ENCODE results near the gene DUS3L. TPM values are rescaled to one million over a fixed set of nuclear protein-coding genes. Genes with fewer than 3 reads are reported as not detected.

Gene DUS3L
- polyA plus RNA-seq, 1 donor (not counting 4 experiments of a cell fraction or from before 2014, with no cell fraction given), result 12.0 TPM

DNA sequence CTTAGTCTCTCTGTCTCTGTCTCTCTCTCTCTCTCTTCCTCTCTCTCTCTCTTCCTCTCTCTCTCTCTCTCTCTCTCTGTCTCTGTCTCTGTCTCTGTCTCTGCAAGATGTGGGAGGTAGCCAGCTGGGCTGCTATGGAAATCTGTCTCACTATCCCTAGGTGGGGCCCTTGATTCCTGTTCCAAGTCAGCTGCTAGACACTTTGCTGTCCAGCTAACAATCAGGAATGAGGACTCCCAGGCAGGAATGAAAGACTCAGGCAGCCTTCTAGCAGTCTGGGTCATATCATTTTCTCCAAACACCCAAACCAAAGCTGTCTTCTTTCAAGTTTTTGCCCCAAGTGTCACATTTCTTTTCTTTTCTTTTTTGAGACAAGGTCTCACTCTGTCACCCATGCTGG is 47.3 kb downstream of the DUS3L start:
- H2AFZ ChIP-seq (ENCODE audit: control insufficient read depth, low read length), result no peak overlapping the region
- H4K20me1 ChIP-seq (ENCODE audit: control insufficient read depth, extremely low read depth, insufficient read depth, low read length), result no peaks in the 10 kb centered on the region
- dilution Hi-C loops (cut with MboI; ENCODE audit: extremely low pct_ligation_motif_present, low sequenced_read_pairs), result no loop called here
- no peaks in the 10 kb centered on the region for H3K79me2 ChIP-seq (ENCODE audit: control insufficient read depth, insufficient read depth, low read length)
- no peak overlapping the region for H3K27ac ChIP-seq (ENCODE audit: control insufficient read depth, insufficient read depth, low read length)
- TF ChIP-seq CTCF (optimal IDR thresholded peaks at IDR 0.05 in 1 of 3, IDR thresholded peaks at IDR 0.05 in 1 of 3, conservative IDR thresholded peaks at IDR 0.05 in 1 of 3; ENCODE audit: extremely low read depth in 1 of 3, insufficient read depth in 2 of 3, low read length in 3 of 3) (no peak), EZH2 (IDR thresholded peaks at IDR 0.05; ENCODE audit: low read length) (no peak)
- H3K4me2 ChIP-seq (ENCODE audit: control insufficient read depth, extremely low read depth, insufficient read depth, low read depth, low read length), result no peak overlapping the region
- H3K9me3 ChIP-seq (ENCODE audit: control insufficient read depth, low read depth, low read length), result no peaks in the 10 kb centered on the region
- FAIRE-seq (no peak), DNase-seq (ENCODE audit: low read depth, low spot score) (no peak)
- H3K36me3 ChIP-seq (ENCODE audit: control insufficient read depth in 2 of 2, extremely low read depth in 1 of 2, insufficient read depth in 2 of 2, low read length in 2 of 2), result no peaks in the 10 kb centered on the region
- H3K9ac ChIP-seq (ENCODE audit: control insufficient read depth, extremely low read depth, insufficient read depth, low read length), result no peak overlapping the region
- H3K9me1 ChIP-seq (ENCODE audit: control insufficient read depth, extremely low read depth, insufficient read depth, low read length), result no peaks in the 10 kb centered on the region
- H3K27me3 ChIP-seq (ENCODE audit: control insufficient read depth, extremely low read depth, insufficient read depth, low read length), result peaks cover 6% of the 10 kb centered on the region
- H3K4me3 ChIP-seq (ENCODE audit: control insufficient read depth in 2 of 3, extremely low read depth in 1 of 3, insufficient read depth in 2 of 3, low read depth in 1 of 3, low read length in 3 of 3), result no peak overlapping the region
- no peaks in the 10 kb centered on the region for H3K4me1 ChIP-seq (ENCODE audit: control insufficient read depth, extremely low read depth, insufficient read depth, low read length)

- H4K20me1 ChIP-seq (ENCODE audit: control insufficient read depth, extremely low read depth, insufficient read depth, low read length), result no peaks in the 10 kb centered on the region
- H3K79me2 ChIP-seq (ENCODE audit: control insufficient read depth, insufficient read depth, low read length), result no peaks in the 10 kb centered on the region
- no peaks in the 10 kb centered on the region for H3K36me3 ChIP-seq (ENCODE audit: control insufficient read depth in 2 of 2, extremely low read depth in 1 of 2, insufficient read depth in 2 of 2, low read length in 2 of 2)
- no peaks in the 10 kb centered on the region for H3K9me1 ChIP-seq (ENCODE audit: control insufficient read depth, extremely low read depth, insufficient read depth, low read length)
- no peak overlapping the region for H2AFZ ChIP-seq (ENCODE audit: control insufficient read depth, low read length)
- no peak overlapping the region for H3K9ac ChIP-seq (ENCODE audit: control insufficient read depth, extremely low read depth, insufficient read depth, low read length)
- no peaks in the 10 kb centered on the region for H3K4me1 ChIP-seq (ENCODE audit: control insufficient read depth, extremely low read depth, insufficient read depth, low read length)
- H3K27ac ChIP-seq (ENCODE audit: control insufficient read depth, insufficient read depth, low read length), result no peak overlapping the region
- dilution Hi-C loops (cut with MboI; ENCODE audit: extremely low pct_ligation_motif_present, low sequenced_read_pairs), result no loop called here
- H3K9me3 ChIP-seq (ENCODE audit: control insufficient read depth, low read depth, low read length), result no peaks in the 10 kb centered on the region
- peaks cover 10% of the 10 kb centered on the region for H3K27me3 ChIP-seq (ENCODE audit: control insufficient read depth, extremely low read depth, insufficient read depth, low read length)
- TF ChIP-seq CTCF (optimal IDR thresholded peaks at IDR 0.05 in 1 of 3, IDR thresholded peaks at IDR 0.05 in 1 of 3, conservative IDR thresholded peaks at IDR 0.05 in 1 of 3; ENCODE audit: extremely low read depth in 1 of 3, insufficient read depth in 2 of 3, low read length in 3 of 3) (no peak), EZH2 (IDR thresholded peaks at IDR 0.05; ENCODE audit: low read length) (no peak)
- H3K4me3 ChIP-seq (ENCODE audit: control insufficient read depth in 2 of 3, extremely low read depth in 1 of 3, insufficient read depth in 2 of 3, low read depth in 1 of 3, low read length in 3 of 3), result no peak overlapping the region
- no peak for FAIRE-seq
- no peak for DNase-seq (ENCODE audit: low read depth, low spot score)
- H3K4me2 ChIP-seq (ENCODE audit: control insufficient read depth, extremely low read depth, insufficient read depth, low read depth, low read length), result no peak overlapping the region
These were observed 48.9 kb downstream of the DUS3L start for GRCh38 chr19:5742051-5742450.
